ENCODE measurements around the gene USF2.

The USF2 gene

DNA sequence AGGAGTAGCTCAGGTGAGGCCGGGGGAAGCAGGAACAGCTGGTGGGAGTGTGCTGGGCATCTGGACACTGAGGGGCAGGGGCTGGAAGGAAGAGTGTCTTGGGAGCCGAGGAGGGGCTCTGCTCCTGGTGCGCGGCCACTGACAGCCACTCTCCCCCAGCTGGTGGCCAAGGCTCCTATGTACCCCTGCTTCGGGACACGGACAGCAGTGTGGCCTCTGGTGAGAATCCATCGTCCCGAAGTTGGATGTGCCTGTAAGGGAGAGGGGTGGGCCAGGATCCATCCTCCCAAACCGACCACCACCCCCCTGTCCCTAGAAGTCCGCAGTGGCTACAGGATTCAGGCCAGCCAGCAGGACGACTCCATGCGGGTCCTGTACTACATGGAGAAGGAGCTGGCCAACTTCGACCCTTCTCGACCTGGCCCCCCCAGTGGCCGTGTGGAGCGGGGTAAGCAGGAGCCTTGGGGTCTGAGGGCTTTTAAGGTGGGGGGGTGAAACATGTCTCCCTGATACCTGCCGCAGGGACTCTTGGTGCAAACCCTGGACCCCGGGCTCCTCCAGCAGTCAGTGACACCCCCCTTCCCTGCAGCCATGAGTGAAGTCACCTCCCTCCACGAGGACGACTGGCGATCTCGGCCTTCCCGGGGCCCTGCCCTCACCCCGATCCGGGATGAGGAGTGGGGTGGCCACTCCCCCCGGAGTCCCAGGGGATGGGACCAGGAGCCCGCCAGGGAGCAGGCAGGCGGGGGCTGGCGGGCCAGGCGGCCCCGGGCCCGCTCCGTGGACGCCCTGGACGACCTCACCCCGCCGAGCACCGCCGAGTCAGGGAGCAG is 2.0 kb upstream of the USF2 start (continued):
- TF ChIP-seq ZSCAN30 (tag by site-specific recombination; IDR thresholded peaks at IDR 0.05) (0 out of 2 replicates have a peak, but pooled peaks have one; percentile 22), ZNF530 (tag by site-specific recombination; IDR thresholded peaks at IDR 0.05; ENCODE audit: low read depth) (no peak), ZNF311 (tag by site-specific recombination; IDR thresholded peaks at IDR 0.05; ENCODE audit: borderline replicate concordance) (no peak), ZNF776 (tag by site-specific recombination; IDR thresholded peaks at IDR 0.05; ENCODE audit: borderline replicate concordance) (no peak), GLI2 (tag by site-specific recombination; IDR thresholded peaks at IDR 0.05; ENCODE audit: borderline replicate concordance, low read depth) (no peak), ZNF785 (tag by site-specific recombination; IDR thresholded peaks at IDR 0.05) (no peak), ZNF248 (tag by site-specific recombination; IDR thresholded peaks at IDR 0.05) (no peak), ZNF211 (tag by site-specific recombination; IDR thresholded peaks at IDR 0.05; ENCODE audit: low read depth) (no peak), ZNF549 (tag by site-specific recombination; IDR thresholded peaks at IDR 0.05) (no peak), ZNF660 (tag by site-specific recombination; IDR thresholded peaks at IDR 0.05) (no peak), ZNF2 (tag by site-specific recombination; IDR thresholded peaks at IDR 0.05) (no peak), ZNF169 (tag by site-specific recombination; IDR thresholded peaks at IDR 0.05) (no peak), KLF10 (tag by site-specific recombination; IDR thresholded peaks at IDR 0.05) (no peak), ZNF600 (tag by site-specific recombination; IDR thresholded peaks at IDR 0.05) (no peak), ZNF792 (tag by site-specific recombination; IDR thresholded peaks at IDR 0.05) (no peak), ZNF341 (tag by site-specific recombination; IDR thresholded peaks at IDR 0.05; ENCODE audit: low read depth) (peak; percentile 82), REPIN1 (tag by site-specific recombination; IDR thresholded peaks at IDR 0.05; ENCODE audit: low read depth) (no peak), OSR2 (tag by site-specific recombination; IDR thresholded peaks at IDR 0.05) (no peak), ZFP37 (tag by site-specific recombination; IDR thresholded peaks at IDR 0.05) (no peak), ZNF19 (tag by site-specific recombination; IDR thresholded peaks at IDR 0.05; ENCODE audit: low read depth) (no peak)
- TF ChIP-seq, protein P1, sequence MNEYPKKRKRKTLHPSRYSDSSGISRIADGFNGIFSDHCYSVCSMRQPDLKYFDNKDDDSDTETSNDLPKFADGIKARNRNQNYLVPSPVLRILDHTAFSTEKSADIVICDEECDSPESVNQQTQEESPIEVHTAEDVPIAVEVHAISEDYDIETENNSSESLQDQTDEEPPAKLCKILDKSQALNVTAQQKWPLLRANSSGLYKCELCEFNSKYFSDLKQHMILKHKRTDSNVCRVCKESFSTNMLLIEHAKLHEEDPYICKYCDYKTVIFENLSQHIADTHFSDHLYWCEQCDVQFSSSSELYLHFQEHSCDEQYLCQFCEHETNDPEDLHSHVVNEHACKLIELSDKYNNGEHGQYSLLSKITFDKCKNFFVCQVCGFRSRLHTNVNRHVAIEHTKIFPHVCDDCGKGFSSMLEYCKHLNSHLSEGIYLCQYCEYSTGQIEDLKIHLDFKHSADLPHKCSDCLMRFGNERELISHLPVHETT (tag by site-specific recombination; IDR thresholded peaks at IDR 0.05): no peak
- TF ChIP-seq, protein P2, sequence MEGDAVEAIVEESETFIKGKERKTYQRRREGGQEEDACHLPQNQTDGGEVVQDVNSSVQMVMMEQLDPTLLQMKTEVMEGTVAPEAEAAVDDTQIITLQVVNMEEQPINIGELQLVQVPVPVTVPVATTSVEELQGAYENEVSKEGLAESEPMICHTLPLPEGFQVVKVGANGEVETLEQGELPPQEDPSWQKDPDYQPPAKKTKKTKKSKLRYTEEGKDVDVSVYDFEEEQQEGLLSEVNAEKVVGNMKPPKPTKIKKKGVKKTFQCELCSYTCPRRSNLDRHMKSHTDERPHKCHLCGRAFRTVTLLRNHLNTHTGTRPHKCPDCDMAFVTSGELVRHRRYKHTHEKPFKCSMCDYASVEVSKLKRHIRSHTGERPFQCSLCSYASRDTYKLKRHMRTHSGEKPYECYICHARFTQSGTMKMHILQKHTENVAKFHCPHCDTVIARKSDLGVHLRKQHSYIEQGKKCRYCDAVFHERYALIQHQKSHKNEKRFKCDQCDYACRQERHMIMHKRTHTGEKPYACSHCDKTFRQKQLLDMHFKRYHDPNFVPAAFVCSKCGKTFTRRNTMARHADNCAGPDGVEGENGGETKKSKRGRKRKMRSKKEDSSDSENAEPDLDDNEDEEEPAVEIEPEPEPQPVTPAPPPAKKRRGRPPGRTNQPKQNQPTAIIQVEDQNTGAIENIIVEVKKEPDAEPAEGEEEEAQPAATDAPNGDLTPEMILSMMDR (tag by site-specific recombination; IDR thresholded peaks at IDR 0.05): no peak; the same call in 1 of the 2 replicates
- TF ChIP-seq, protein P3, sequence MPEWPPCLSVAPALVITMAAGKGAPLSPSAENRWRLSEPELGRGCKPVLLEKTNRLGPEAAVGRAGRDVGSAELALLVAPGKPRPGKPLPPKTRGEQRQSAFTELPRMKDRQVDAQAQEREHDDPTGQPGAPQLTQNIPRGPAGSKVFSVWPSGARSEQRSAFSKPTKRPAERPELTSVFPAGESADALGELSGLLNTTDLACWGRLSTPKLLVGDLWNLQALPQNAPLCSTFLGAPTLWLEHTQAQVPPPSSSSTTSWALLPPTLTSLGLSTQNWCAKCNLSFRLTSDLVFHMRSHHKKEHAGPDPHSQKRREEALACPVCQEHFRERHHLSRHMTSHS (tag by site-specific recombination; IDR thresholded peaks at IDR 0.05): no peak
- TF ChIP-seq, protein P4, sequence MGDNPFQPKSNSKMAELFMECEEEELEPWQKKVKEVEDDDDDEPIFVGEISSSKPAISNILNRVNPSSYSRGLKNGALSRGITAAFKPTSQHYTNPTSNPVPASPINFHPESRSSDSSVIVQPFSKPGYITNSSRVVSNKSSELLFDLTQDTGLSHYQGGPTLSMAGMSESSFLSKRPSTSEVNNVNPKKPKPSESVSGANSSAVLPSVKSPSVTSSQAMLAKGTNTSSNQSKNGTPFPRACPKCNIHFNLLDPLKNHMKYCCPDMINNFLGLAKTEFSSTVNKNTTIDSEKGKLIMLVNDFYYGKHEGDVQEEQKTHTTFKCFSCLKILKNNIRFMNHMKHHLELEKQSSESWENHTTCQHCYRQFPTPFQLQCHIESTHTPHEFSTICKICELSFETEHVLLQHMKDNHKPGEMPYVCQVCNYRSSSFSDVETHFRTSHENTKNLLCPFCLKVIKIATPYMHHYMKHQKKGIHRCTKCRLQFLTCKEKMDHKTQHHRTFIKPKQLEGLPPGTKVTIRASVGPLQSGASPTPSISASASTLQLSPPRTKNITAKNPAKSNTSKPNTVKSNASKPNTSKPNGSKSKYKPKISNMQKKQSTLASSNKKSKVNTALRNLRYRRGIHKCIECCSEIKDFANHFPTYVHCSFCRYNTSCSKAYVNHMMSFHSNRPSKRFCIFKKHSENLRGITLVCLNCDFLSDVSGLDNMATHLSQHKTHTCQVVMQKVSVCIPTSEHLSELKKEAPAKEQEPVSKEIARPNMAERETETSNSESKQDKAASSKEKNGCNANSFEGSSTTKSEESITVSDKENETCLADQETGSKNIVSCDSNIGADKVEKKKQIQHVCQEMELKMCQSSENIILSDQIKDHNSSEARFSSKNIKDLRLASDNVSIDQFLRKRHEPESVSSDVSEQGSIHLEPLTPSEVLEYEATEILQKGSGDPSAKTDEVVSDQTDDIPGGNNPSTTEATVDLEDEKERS (tag by site-specific recombination; IDR thresholded peaks at IDR 0.05): no peak
- TF ChIP-seq, protein P5, sequence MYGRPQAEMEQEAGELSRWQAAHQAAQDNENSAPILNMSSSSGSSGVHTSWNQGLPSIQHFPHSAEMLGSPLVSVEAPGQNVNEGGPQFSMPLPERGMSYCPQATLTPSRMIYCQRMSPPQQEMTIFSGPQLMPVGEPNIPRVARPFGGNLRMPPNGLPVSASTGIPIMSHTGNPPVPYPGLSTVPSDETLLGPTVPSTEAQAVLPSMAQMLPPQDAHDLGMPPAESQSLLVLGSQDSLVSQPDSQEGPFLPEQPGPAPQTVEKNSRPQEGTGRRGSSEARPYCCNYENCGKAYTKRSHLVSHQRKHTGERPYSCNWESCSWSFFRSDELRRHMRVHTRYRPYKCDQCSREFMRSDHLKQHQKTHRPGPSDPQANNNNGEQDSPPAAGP (tag by site-specific recombination; IDR thresholded peaks at IDR 0.05): no peak
- TF ChIP-seq, protein P6, sequence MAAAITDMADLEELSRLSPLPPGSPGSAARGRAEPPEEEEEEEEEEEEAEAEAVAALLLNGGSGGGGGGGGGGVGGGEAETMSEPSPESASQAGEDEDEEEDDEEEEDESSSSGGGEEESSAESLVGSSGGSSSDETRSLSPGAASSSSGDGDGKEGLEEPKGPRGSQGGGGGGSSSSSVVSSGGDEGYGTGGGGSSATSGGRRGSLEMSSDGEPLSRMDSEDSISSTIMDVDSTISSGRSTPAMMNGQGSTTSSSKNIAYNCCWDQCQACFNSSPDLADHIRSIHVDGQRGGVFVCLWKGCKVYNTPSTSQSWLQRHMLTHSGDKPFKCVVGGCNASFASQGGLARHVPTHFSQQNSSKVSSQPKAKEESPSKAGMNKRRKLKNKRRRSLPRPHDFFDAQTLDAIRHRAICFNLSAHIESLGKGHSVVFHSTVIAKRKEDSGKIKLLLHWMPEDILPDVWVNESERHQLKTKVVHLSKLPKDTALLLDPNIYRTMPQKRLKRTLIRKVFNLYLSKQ (tag by site-specific recombination; IDR thresholded peaks at IDR 0.05; ENCODE audit: borderline replicate concordance): no peak
- TF ChIP-seq, protein P7, sequence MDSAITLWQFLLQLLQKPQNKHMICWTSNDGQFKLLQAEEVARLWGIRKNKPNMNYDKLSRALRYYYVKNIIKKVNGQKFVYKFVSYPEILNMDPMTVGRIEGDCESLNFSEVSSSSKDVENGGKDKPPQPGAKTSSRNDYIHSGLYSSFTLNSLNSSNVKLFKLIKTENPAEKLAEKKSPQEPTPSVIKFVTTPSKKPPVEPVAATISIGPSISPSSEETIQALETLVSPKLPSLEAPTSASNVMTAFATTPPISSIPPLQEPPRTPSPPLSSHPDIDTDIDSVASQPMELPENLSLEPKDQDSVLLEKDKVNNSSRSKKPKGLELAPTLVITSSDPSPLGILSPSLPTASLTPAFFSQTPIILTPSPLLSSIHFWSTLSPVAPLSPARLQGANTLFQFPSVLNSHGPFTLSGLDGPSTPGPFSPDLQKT (IDR thresholded peaks at IDR 0.05; ENCODE audit: borderline replicate concordance, low read depth, low read length): no peak

All from HEK293 (cell line).